Mesenchymal stem cell (in vitro differentiated cells and primary cell): ENCODE measurements around the gene APOM.

Experiments used
- DNase-seq: peaks from one replicate; pipeline ENCODE4 v3.0.0-alpha.2; 2013
- H2AFZ ChIP-seq: one replicate; pipeline ENCODE4 v1.6.1; 2013; ENCODE audit warnings: low read depth, mild to moderate bottlenecking, control low read depth, inconsistent platforms, low read length, moderate library complexity
- H2AK5ac ChIP-seq: 2 replicates; pipeline ENCODE4 v1.6.1; 2013; ENCODE audit warnings: low read length, moderate library complexity, mild to moderate bottlenecking, inconsistent platforms; ENCODE audit not compliant: severe bottlenecking
- H2BK120ac ChIP-seq: one replicate; pipeline ENCODE4 v1.6.1; 2013; ENCODE audit warnings: low read depth, mild to moderate bottlenecking, inconsistent platforms, low read length, moderate library complexity
- H2BK12ac ChIP-seq, 2 experiments: one replicate each; pipeline ENCODE4 v1.6.1; 2013; ENCODE audit warnings: inconsistent platforms in 2 of 2, low read length in 2 of 2, mild to moderate bottlenecking in 2 of 2, moderate library complexity in 2 of 2, control low read depth in 1 of 2
- H2BK15ac ChIP-seq: one replicate; pipeline ENCODE4 v1.6.1; 2013; ENCODE audit warnings: mild to moderate bottlenecking, low read depth, inconsistent platforms; ENCODE audit not compliant: poor library complexity, severe bottlenecking
- H2BK5ac ChIP-seq: 2 replicates; pipeline ENCODE4 v1.6.1; 2013; ENCODE audit warnings: low read depth, mild to moderate bottlenecking, low read length, control low read depth, inconsistent platforms; ENCODE audit not compliant: poor library complexity, severe bottlenecking
- H3K14ac ChIP-seq, 2 experiments: one replicate each; pipeline ENCODE4 v1.6.1; 2013; ENCODE audit warnings: inconsistent platforms in 2 of 2, low read length in 2 of 2, control low read depth in 1 of 2, mild to moderate bottlenecking in 1 of 2, moderate library complexity in 1 of 2
- H3K18ac ChIP-seq, 2 experiments: one replicate each; pipeline ENCODE4 v1.6.1; 2013; ENCODE audit warnings: inconsistent platforms in 2 of 2, low read length in 2 of 2, control low read depth in 1 of 2, low read depth in 1 of 2, mild to moderate bottlenecking in 1 of 2
- H3K23ac ChIP-seq, 2 experiments: one replicate each; pipeline ENCODE4 v1.6.1; 2013; ENCODE audit warnings: inconsistent platforms in 2 of 2, low read length in 2 of 2, mild to moderate bottlenecking in 2 of 2, moderate library complexity in 2 of 2, control low read depth in 1 of 2
- H3K27ac ChIP-seq: 2 replicates; pipeline ENCODE4 v1.5.1; 2013; ENCODE audit warnings: mild to moderate bottlenecking, moderate library complexity, low read length, control low read depth, inconsistent platforms; ENCODE audit not compliant: poor library complexity, severe bottlenecking
- H3K27me3 ChIP-seq, 2 experiments: 2 replicates each; pipeline versions ENCODE4 v1.6.1 to v1.7.0; 2013; ENCODE audit warnings: low read length in 2 of 2, mild to moderate bottlenecking in 2 of 2, moderate library complexity in 2 of 2, control low read depth in 1 of 2, inconsistent platforms in 1 of 2; ENCODE audit not compliant: control insufficient read depth in 1 of 2, insufficient read depth in 1 of 2
- H3K36me3 ChIP-seq, 2 experiments: 2 replicates each; pipeline versions ENCODE4 v1.6.1 to v1.7.0; 2013; ENCODE audit warnings: low read length in 2 of 2, control low read depth in 1 of 2, inconsistent platforms in 1 of 2, low read depth in 1 of 2, mild to moderate bottlenecking in 1 of 2; ENCODE audit not compliant: insufficient read depth in 2 of 2, control insufficient read depth in 1 of 2
- H3K4ac ChIP-seq, 2 experiments: one replicate each; pipeline ENCODE4 v1.6.1; 2013; ENCODE audit warnings: inconsistent platforms in 2 of 2, low read length in 2 of 2, mild to moderate bottlenecking in 2 of 2, moderate library complexity in 2 of 2, control low read depth in 1 of 2, low read depth in 1 of 2
- H3K4me1 ChIP-seq: 2 replicates; pipeline ENCODE4 v1.6.1; 2013; ENCODE audit warnings: low read depth, low read length, control low read depth; ENCODE audit not compliant: control insufficient read depth, insufficient read depth
- H3K4me2 ChIP-seq: 2 replicates; pipeline ENCODE4 v1.6.1; 2013; ENCODE audit warnings: low read length, mild to moderate bottlenecking, inconsistent platforms; ENCODE audit not compliant: poor library complexity, severe bottlenecking
- H3K4me3 ChIP-seq, 2 experiments: 2 replicates each; pipeline versions ENCODE4 v1.5.1 to v1.7.0; 2013; ENCODE audit warnings: low read length in 2 of 2, mild to moderate bottlenecking in 2 of 2, control low read depth in 1 of 2, low read depth in 1 of 2; ENCODE audit not compliant: insufficient read depth in 1 of 2
- H3K79me1 ChIP-seq: replicated peaks from 2 replicates; pipeline ENCODE4 v1.6.1; 2013; ENCODE audit warnings: mild to moderate bottlenecking, control low read depth, low read length, inconsistent platforms; ENCODE audit not compliant: poor library complexity, severe bottlenecking
- H3K9ac ChIP-seq: 2 replicates; pipeline ENCODE4 v1.7.0; 2013; ENCODE audit warnings: mild to moderate bottlenecking, low read length, moderate library complexity
- H3K9me3 ChIP-seq: 2 replicates; pipeline ENCODE4 v1.7.0; 2013; ENCODE audit warnings: mild to moderate bottlenecking, low read length; ENCODE audit not compliant: control insufficient read depth
- H4K8ac ChIP-seq: one replicate; pipeline ENCODE4 v1.6.1; 2013; ENCODE audit warnings: inconsistent platforms, mild to moderate bottlenecking, low read length, moderate library complexity
- H4K91ac ChIP-seq: one replicate; pipeline ENCODE4 v1.6.1; 2013; ENCODE audit warnings: mild to moderate bottlenecking, low read length, inconsistent platforms
- WGBS: methylation state at CpG from one replicate; pipeline ENCODE4 v1.1.7; 2013; ENCODE audit warnings: mixed read lengths; 5-methylcytosine and 5-hydroxymethylcytosine counted together

APOM gene

DNA sequence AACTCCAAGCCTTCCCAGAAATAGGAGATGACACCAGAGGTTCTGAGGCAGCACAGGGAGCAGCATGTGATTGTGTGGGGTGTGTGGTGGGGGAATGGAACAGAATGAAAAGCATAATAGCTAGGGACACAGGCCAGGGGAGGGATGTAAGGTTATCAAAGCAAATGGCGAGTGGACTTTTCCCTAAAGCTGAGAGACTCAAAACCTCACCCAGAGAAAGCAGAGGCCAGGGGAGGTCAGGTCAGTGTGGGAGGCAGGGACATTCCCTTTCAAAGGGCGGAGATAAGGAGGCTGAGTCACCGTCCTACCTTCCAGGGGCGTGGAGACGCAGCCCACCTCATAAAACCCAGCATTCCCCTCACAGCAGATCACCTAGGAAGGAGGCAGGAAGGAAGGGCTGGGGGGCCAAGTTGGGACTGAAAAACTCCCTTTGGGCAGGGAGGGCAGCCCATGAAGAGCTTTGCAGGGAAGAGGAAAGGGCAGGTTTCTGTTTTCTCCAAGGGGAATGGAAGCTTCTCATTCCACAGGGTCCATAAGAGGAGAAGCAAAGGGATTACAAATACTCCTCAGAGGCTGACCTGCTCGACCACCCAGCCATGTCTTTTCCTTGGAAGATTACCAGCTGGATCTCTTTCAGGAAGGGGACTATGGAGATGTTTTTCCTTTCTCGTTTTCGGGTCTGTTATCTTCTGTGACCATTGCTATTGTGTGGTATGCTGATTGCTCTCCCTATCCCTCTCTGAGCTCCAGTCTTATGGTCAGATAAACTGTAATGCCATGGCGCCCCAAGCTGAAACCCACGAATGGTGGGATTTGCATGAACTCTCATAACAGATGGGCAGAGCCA is 34.8 kb downstream of the APOM start:
- Histone ChIP-seq H2BK5ac (no peak overlapping the region), H3K9ac (no peak overlapping the region), H2BK12ac (no peak overlapping the region), H2AFZ (no peak overlapping the region), H3K14ac (no peak overlapping the region), H4K8ac (no peak overlapping the region), H3K23ac (no peak overlapping the region), H2BK15ac (no peak overlapping the region), H3K18ac (no peak overlapping the region), H3K36me3 (peaks cover 86 to 94% of the 10 kb centered on the region in 2 experiments), H2AK5ac (no peak overlapping the region), H3K4me2 (no peak overlapping the region), H3K4ac (no peak overlapping the region), H3K4me3 (no peak overlapping the region), H4K91ac (no peak overlapping the region), H3K4me1 (peaks cover 2% of the 10 kb centered on the region), H2BK120ac (no peak overlapping the region), H3K9me3 (no peaks in the 10 kb centered on the region), H3K27me3 (no peaks in the 10 kb centered on the region), H3K27ac (no peak overlapping the region), H3K79me1 (peaks cover 9% of the 10 kb centered on the region)
- WGBS, result 86% methylated on average over 6 of the region's 10 CpGs
- no peak for DNase-seq

DNA sequence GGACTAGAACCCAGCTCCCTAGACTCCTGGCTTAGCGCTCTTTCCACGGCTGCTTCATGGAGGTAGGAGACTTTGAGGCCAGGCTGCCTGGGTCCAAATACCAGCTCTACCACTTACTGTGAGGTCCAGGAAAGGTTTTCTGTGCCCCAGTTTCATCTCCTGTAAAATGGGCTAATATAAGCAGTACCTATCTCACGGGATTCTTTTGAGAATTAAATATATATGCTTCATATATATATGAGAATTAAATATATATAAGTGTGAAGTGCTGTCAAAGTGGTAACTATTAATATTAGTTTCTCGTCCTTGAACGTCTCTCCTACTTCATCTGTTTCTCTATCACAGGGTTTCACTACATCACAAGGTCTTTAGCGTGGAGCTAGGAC is 35.4 kb downstream of the APOM start:
- Histone ChIP-seq H3K18ac (no peak overlapping the region), H3K4me3 (no peak overlapping the region), H3K9me3 (no peaks in the 10 kb centered on the region), H4K91ac (no peak overlapping the region), H3K4me1 (peaks cover 2% of the 10 kb centered on the region), H3K4me2 (no peak overlapping the region), H3K79me1 (peaks cover 9% of the 10 kb centered on the region), H3K9ac (no peak overlapping the region), H2BK12ac (no peak overlapping the region), H3K27me3 (no peaks in the 10 kb centered on the region), H4K8ac (no peak overlapping the region), H2AFZ (no peak overlapping the region), H2BK15ac (no peak overlapping the region), H3K4ac (no peak overlapping the region), H3K23ac (no peak overlapping the region), H3K36me3 (peaks cover 85 to 93% of the 10 kb centered on the region in 2 experiments), H3K27ac (no peak overlapping the region), H2BK120ac (no peak overlapping the region), H2AK5ac (no peak overlapping the region), H2BK5ac (no peak overlapping the region), H3K14ac (no peak overlapping the region)
- WGBS, result 96% methylated on average over 4 of the region's 6 CpGs
- DNase-seq, result no peak

DNA sequence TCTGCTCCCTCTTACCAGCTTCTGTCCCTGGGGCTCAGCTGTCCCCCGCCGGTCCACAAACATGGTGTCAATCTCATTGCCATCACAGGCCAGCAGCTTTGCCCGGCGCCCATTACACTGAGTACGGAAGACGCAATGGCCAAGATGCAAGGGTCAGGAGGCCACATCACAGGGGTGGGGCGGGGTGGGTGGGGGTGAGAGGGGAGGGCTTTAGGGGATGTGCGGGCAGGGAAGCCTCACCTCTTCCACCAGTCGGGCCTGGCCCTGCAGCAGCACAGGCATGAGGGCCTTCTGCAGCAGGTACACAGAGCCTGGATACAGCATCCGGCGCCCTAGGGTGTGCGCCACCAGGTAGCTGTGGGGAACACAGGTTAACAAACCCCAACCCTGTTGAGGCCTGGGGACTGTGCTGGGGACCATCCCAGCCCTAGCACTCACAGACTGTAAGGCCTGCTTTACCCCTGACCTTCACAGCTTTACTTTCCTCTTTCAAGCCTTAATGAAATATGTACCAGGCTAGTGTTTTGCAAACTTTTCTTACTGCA is 35.9 kb downstream of the APOM start:
- Histone ChIP-seq H3K4ac (no peak overlapping the region), H3K36me3 (peaks cover 80 to 92% of the 10 kb centered on the region in 2 experiments), H3K27ac (no peak overlapping the region), H4K8ac (no peak overlapping the region), H3K4me2 (no peak overlapping the region), H3K27me3 (no peaks in the 10 kb centered on the region), H2BK12ac (no peak overlapping the region), H2BK15ac (no peak overlapping the region), H3K23ac (no peak overlapping the region), H4K91ac (no peak overlapping the region), H3K4me3 (no peak overlapping the region), H3K18ac (no peak overlapping the region), H2BK120ac (no peak overlapping the region), H2BK5ac (no peak overlapping the region), H3K14ac (no peak overlapping the region), H3K79me1 (peaks cover 9% of the 10 kb centered on the region), H2AFZ (no peak overlapping the region), H3K4me1 (peaks cover 2% of the 10 kb centered on the region), H2AK5ac (no peak overlapping the region), H3K9me3 (no peaks in the 10 kb centered on the region), H3K9ac (no peak overlapping the region)
- WGBS, result 98% methylated on average over 12 of the region's 12 CpGs
- no peak for DNase-seq

DNA sequence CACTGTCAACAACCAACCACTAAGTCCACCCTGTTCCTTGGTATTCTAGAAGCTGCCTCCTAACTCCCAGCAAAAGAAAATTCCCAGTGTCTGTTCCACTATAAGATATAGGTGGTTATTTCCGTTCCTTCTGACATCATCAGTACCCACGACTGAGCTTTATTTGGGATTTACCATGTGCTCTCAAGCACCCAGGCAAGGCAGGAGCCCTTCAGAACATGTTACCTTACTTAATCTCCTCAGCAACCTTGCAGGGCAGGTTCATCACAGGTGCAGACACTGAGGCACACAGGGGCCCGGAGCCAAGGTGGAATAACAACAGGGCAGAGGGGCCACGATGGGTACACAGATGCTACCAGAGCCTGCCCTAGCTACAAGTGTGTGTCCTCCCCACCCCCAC is 36.7 kb downstream of the APOM start:
- H3K27me3 ChIP-seq, result no peaks in the 10 kb centered on the region
- H3K18ac ChIP-seq, result no peak overlapping the region
- H3K9ac ChIP-seq, result no peak overlapping the region
- H3K36me3 ChIP-seq, result peaks cover 77 to 90% of the 10 kb centered on the region in 2 experiments
- H3K23ac ChIP-seq, result no peak overlapping the region
- H2BK5ac ChIP-seq, result no peak overlapping the region
- no peak overlapping the region for H4K8ac ChIP-seq
- H2BK12ac ChIP-seq, result no peak overlapping the region
- no peak overlapping the region for H3K4ac ChIP-seq
- H3K14ac ChIP-seq, result no peak overlapping the region
- H3K9me3 ChIP-seq, result no peaks in the 10 kb centered on the region
- H2AFZ ChIP-seq, result no peak overlapping the region
- H2BK120ac ChIP-seq, result no peak overlapping the region
- H2BK15ac ChIP-seq, result no peak overlapping the region
- 93% methylated on average over 4 of the region's 4 CpGs for WGBS
- H3K79me1 ChIP-seq, result peaks cover 9% of the 10 kb centered on the region
- peaks cover 2% of the 10 kb centered on the region for H3K4me1 ChIP-seq
- no peak overlapping the region for H2AK5ac ChIP-seq
- no peak overlapping the region for H3K27ac ChIP-seq
- H3K4me2 ChIP-seq, result no peak overlapping the region
- no peak overlapping the region for H3K4me3 ChIP-seq
- no peak for DNase-seq
- H4K91ac ChIP-seq, result no peak overlapping the region
